ENCODE data around the gene OR8B8. TPM values are rescaled to one million over a fixed set of nuclear protein-coding genes. Genes with fewer than 3 reads are reported as not detected.

OR8B8 gene
- not detected for total RNA-seq

- Histone ChIP-seq H3K27me3 (no peaks in the 10 kb centered on the region), H3K4me3 (no peak within 1 kb of the TSS), H3K4me1 (no peaks in the 10 kb centered on the region), H3K9ac (ENCODE audit: low read depth in 2 of 2, low read length in 2 of 2) (no peak within 1 kb of the TSS), H3K27ac (no peak within 1 kb of the TSS), H3K36me3 (no peaks in the 10 kb centered on the region), H3K9me3 (no peaks in the 10 kb centered on the region)
- TF ChIP-seq, protein P1, sequence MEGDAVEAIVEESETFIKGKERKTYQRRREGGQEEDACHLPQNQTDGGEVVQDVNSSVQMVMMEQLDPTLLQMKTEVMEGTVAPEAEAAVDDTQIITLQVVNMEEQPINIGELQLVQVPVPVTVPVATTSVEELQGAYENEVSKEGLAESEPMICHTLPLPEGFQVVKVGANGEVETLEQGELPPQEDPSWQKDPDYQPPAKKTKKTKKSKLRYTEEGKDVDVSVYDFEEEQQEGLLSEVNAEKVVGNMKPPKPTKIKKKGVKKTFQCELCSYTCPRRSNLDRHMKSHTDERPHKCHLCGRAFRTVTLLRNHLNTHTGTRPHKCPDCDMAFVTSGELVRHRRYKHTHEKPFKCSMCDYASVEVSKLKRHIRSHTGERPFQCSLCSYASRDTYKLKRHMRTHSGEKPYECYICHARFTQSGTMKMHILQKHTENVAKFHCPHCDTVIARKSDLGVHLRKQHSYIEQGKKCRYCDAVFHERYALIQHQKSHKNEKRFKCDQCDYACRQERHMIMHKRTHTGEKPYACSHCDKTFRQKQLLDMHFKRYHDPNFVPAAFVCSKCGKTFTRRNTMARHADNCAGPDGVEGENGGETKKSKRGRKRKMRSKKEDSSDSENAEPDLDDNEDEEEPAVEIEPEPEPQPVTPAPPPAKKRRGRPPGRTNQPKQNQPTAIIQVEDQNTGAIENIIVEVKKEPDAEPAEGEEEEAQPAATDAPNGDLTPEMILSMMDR (IDR thresholded peaks at IDR 0.05): no peak
- intact Hi-C loops (cut with DNase I): no loop called here
- no peak for DNase-seq
Observed at GRCh38 chr11:124445646-124446150, at the start of gene OR8B8. Gene OR8B8 (minus strand): TSS chr11:124445696. CDS start chr11:124441085, 4,611 bp downstream.

DNA sequence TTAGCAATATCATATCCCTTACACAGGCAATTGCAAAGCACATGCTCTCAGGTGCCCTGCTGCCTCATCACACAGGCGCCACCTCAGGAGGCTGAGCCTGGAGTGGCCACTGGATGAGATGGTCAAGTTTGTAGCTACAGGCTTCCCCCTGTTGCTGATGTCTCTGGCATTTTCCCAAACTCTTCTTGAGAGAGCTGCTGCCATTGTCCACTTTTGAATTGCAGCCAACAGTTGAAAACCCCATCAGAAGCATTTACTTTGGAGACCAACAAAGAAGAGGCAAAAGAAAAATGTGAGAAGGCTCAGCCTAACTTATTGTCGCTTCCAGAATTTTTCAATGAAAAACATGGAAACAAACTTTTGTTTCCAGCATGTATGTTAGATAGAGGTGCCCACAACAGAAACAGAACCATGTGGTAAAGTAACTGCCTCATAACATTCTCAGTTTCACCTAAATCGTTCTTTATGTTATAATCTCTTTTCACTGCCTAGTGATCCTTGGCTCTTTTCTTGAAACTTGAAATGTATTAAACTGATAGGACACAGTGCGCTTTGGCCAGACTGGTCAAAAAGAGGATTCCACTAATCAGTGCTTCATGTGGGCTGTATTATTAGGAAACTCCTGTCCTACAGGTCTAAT lies 47.6 kb upstream of the OR8B8 start:
- H3K27ac ChIP-seq: no peak overlapping the region
- DNase-seq: no peak
- no peaks in the 10 kb centered on the region for H3K9me3 ChIP-seq
- H3K4me3 ChIP-seq: no peak overlapping the region
- no peaks in the 10 kb centered on the region for H3K4me1 ChIP-seq
- no peaks in the 10 kb centered on the region for H3K36me3 ChIP-seq
- no peaks in the 10 kb centered on the region for H3K27me3 ChIP-seq
- no peak overlapping the region for H3K9ac ChIP-seq (ENCODE audit: low read depth in 2 of 2, low read length in 2 of 2)
- intact Hi-C loops (cut with DNase I): no loop called here
- TF ChIP-seq, protein P1 (IDR thresholded peaks at IDR 0.05): no peak

DNA sequence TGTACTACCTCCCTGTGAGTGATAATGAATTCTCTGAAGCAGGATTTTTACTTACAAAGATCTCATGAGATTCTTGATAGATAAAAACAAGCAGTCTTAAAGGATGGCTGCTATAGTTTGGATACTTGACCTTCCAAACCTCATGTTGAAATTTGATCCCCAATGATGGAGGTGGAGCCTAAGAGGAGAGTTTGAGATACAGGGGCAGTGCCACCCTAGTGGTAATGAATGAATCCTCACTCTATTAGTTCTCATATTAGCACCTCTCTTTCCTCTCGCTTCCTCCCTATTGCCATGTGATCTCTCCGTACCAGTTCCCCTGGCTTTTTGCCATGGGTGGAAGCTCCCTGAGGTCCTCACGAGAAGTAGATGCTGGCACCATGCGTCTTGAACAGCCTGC lies 37.9 kb upstream of the OR8B8 start:
- no peaks in the 10 kb centered on the region for H3K9me3 ChIP-seq
- TF ChIP-seq, protein P1 (IDR thresholded peaks at IDR 0.05): no peak
- intact Hi-C loops (cut with DNase I): no loop called here
- H3K9ac ChIP-seq (ENCODE audit: low read depth in 2 of 2, low read length in 2 of 2): no peak overlapping the region
- H3K27ac ChIP-seq: no peak overlapping the region
- no peak overlapping the region for H3K4me3 ChIP-seq
- no peaks in the 10 kb centered on the region for H3K27me3 ChIP-seq
- no peaks in the 10 kb centered on the region for H3K4me1 ChIP-seq
- no peaks in the 10 kb centered on the region for H3K36me3 ChIP-seq
- DNase-seq: no peak

DNA sequence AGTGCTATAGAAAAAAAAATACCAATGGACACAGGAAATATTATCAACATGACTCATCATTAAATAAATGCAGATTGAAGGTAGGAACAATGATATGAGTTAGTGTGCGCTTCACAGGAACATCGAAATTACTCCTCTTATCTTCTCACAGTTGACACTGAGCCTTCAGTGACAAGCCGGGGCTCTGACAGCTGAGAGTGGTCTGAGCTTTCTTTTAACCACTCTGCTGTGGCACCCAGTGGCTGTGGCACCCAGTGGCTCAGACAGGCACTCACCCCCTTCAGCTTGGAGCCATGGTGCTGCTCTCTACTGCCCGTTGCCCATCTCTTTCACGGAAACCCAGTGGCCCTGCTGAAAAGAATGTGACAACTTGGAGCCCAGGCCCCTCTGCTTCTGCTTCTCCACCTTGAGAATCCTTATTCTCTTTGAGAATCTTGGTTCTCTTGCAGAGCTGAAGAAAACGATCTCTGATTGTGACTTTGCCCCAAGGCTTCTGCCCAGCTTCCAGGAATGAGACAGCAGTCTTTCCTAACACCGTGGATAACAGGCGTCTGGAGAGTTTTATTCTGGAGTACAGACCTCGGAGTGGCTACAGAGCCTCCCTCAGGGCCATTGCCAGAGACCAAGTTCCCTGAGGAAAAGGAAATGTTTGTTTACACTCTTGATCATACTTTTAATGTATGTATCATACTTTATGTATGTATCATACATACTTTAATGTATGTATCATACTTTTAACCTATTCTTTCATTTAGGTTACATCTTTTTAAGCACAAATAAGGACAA lies 37.1 kb upstream of the OR8B8 start:
- TF ChIP-seq, protein P1 (IDR thresholded peaks at IDR 0.05): no peak
- intact Hi-C loops (cut with DNase I): no loop called here
- H3K27ac ChIP-seq: no peak overlapping the region
- H3K4me3 ChIP-seq: no peak overlapping the region
- no peaks in the 10 kb centered on the region for H3K36me3 ChIP-seq
- H3K9me3 ChIP-seq: no peaks in the 10 kb centered on the region
- no peak for DNase-seq
- no peak overlapping the region for H3K9ac ChIP-seq (ENCODE audit: low read depth in 2 of 2, low read length in 2 of 2)
- H3K4me1 ChIP-seq: no peaks in the 10 kb centered on the region
- H3K27me3 ChIP-seq: no peaks in the 10 kb centered on the region

DNA sequence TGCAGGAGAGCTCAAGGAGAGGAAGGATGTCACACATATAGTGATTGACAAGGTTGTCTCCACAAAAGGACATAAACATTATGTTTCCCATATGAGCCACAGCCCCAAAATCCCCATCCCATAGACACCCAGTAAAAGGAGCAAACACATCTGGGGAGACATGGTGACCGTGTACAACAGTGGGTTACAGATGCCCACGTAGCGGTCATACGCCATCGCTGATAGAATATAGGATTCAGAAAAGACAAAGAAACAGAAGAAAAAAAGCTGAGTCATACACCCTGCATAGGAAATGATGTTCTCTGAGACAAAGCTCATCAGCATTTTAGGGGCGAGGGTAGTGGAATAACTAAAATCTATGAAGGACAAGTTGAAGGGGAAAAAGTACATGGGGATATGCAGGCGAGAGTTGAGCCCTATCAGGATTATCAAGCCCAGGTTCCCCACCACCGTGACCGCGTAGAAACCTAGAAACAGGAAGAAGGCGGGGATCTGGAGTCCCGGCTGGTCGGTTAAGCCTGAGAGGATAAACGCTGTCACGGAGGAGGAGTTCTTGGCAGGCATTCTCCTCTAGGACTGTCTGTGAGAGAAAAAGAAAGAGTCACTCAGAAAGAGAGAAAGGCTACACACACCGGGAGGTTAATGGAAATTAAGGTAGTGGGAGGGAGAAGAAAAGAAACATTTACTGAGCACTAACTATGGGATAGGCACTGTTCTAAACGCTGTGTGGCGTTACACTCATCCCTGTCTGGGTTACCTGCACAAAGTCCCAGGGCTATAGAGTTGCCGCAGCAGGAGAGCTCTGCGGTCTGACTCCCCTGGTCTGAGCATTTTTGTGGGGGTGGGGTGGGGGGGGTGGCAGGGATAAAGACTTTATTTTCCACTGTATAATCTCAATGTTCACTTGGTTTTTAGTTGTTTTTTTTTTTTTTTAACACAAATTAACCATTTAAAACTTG lies 36.1 kb upstream of the OR8B8 start:
- no peak for DNase-seq
- Histone ChIP-seq H3K9ac (ENCODE audit: low read depth in 2 of 2, low read length in 2 of 2) (no peak overlapping the region), H3K27ac (no peak overlapping the region), H3K4me1 (no peaks in the 10 kb centered on the region), H3K4me3 (no peak overlapping the region), H3K27me3 (no peaks in the 10 kb centered on the region), H3K36me3 (no peaks in the 10 kb centered on the region), H3K9me3 (no peaks in the 10 kb centered on the region)
- intact Hi-C loops (cut with DNase I): no loop called here
- TF ChIP-seq, protein P1 (IDR thresholded peaks at IDR 0.05): no peak

Measured in colonic mucosa (tissue), 4 donors.